Mesothelial cell of epicardium (in vitro differentiated cells): Measurements from ENCODE around the gene GM2A. TPM values are rescaled to one million over a fixed set of nuclear protein-coding genes. Genes with fewer than 3 reads are reported as not detected.

Experiments used
- DNase-seq, 2 experiments: peaks; one replicate each; pipeline ENCODE4 v3.0.0; 2021; ENCODE audit warnings: low spot score in 2 of 2; ENCODE audit not compliant: unreplicated experiment in 2 of 2
- H3K27ac Mint-ChIP-seq: 2 replicates; pipeline ENCODE4 v1.8.0; 2021; ENCODE audit warnings: mixed read lengths
- H3K27me3 Mint-ChIP-seq: 2 replicates; pipeline ENCODE4 v1.8.0; 2021; ENCODE audit warnings: low read depth, mixed read lengths
- H3K36me3 Mint-ChIP-seq: 2 replicates; pipeline ENCODE4 v1.8.0; 2021; ENCODE audit warnings: mixed read lengths
- H3K4me1 Mint-ChIP-seq: 2 replicates; pipeline ENCODE4 v1.8.0; 2021; ENCODE audit warnings: mixed read lengths
- H3K4me3 Mint-ChIP-seq: 2 replicates; pipeline ENCODE4 v1.8.0; 2021; ENCODE audit warnings: mild to moderate bottlenecking, moderate library complexity, mixed read lengths
- H3K9me3 Mint-ChIP-seq: 2 replicates; pipeline ENCODE4 v1.8.0; 2021; ENCODE audit warnings: mixed read lengths
- CTCF ChIP-seq: fragments of 200-600 bp; sonication (generic); IDR thresholded peaks from one replicate; pipeline ENCODE4 v1.5.0; 2021; ENCODE audit warnings: antibody characterized with exemption; ENCODE audit not compliant: unreplicated experiment
- total RNA-seq: library from RNA; stranded (reverse); gene quantifications from 3 replicates; pipeline ENCODE4 v1.2.1, GENCODE V29; 2021

GM2A gene
- total RNA-seq, 1 donor from 2014 or later, result 41.8 TPM

GRCh38 chr5:151219138-151219537 is 33.8 kb upstream of the GM2A start:
- H3K4me1 Mint-ChIP-seq, result peaks cover 23% of the 10 kb centered on the region
- no peaks in the 10 kb centered on the region for H3K27me3 Mint-ChIP-seq
- no peak overlapping the region for H3K4me3 Mint-ChIP-seq
- DNase-seq, result no peak
- no peaks in the 10 kb centered on the region for H3K9me3 Mint-ChIP-seq
- TF ChIP-seq CTCF, result no peak
- H3K27ac Mint-ChIP-seq, result no peak overlapping the region
- H3K36me3 Mint-ChIP-seq, result no peaks in the 10 kb centered on the region

DNA sequence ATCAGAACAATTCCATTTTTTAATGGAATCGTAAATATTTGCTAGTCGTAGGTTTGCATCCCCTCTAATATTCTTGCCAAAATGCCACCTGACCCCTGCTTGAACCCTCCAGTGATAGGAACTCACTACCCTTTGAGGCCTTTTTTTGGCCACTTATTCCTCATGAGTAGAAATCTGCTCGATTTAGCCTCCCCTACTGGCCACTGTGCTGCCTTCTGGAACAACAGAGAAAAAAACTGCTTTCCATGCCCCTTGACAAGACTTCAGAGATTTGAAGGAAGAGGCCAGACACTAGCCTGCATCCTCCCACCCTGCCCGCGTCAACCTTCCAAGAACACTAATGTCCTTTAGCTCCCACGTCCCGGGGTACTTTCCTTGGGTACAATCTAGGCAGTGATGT is 33.2 kb upstream of the GM2A start:
- Mint-ChIP-seq H3K36me3 (no peaks in the 10 kb centered on the region), H3K27ac (no peak overlapping the region), H3K4me1 (peaks cover 22% of the 10 kb centered on the region), H3K4me3 (no peak overlapping the region), H3K27me3 (no peaks in the 10 kb centered on the region), H3K9me3 (no peaks in the 10 kb centered on the region)
- TF ChIP-seq CTCF, result no peak
- no peak for DNase-seq

- DNase-seq, result no peak
- no peak overlapping the region for H3K27ac Mint-ChIP-seq
- H3K4me1 Mint-ChIP-seq, result peaks cover 14% of the 10 kb centered on the region
- no peaks in the 10 kb centered on the region for H3K9me3 Mint-ChIP-seq
- no peak overlapping the region for H3K4me3 Mint-ChIP-seq
- no peaks in the 10 kb centered on the region for H3K27me3 Mint-ChIP-seq
- TF ChIP-seq CTCF, result no peak
- no peaks in the 10 kb centered on the region for H3K36me3 Mint-ChIP-seq
These were observed 31.4 kb upstream of the GM2A start for GRCh38 chr5:151221574-151221973.

- peaks cover 14% of the 10 kb centered on the region for H3K4me1 Mint-ChIP-seq
- no peak overlapping the region for H3K27ac Mint-ChIP-seq
- no peaks in the 10 kb centered on the region for H3K9me3 Mint-ChIP-seq
- DNase-seq, result no peak
- no peak for TF ChIP-seq CTCF
- H3K4me3 Mint-ChIP-seq, result peak overlapping the region; percentile 77
- H3K36me3 Mint-ChIP-seq, result no peaks in the 10 kb centered on the region
- no peaks in the 10 kb centered on the region for H3K27me3 Mint-ChIP-seq
These were observed 30.8 kb upstream of the GM2A start for GRCh38 chr5:151222054-151222789.

GRCh38 chr5:151222790-151223446 is 30.1 kb upstream of the GM2A start:
- Mint-ChIP-seq H3K4me1 (peaks cover 14% of the 10 kb centered on the region), H3K9me3 (no peaks in the 10 kb centered on the region), H3K27me3 (no peaks in the 10 kb centered on the region), H3K4me3 (peak overlapping the region; percentile 77), H3K36me3 (no peaks in the 10 kb centered on the region), H3K27ac (no peak overlapping the region)
- no peak for TF ChIP-seq CTCF
- no peak for DNase-seq
